Measurements from ENCODE around the gene CSKMT. TPM values are rescaled to one million over a fixed set of nuclear protein-coding genes. Genes with fewer than 3 reads are reported as not detected.

CSKMT gene

DNA sequence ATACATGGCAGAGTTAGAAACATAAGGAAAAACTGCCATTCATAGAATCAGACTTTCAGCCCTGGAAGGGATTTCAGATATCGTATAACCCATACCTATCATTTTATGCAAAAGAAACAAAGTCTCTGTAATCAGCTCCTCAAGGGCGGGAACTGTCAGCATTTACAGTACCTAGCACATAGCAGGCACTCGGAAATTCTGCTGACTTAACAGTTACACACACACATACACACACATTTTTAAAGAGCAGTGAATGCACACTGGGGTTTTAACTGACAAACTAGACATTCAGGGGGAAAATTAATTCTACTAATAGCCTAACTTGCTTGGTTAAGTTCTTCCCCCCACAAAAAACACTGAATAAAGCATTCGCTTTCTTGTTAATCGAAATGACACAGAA lies 51.1 kb downstream of the CSKMT start:
- no peak overlapping the region for H3K4ac ChIP-seq (ENCODE audit: low read length)
- H3K14ac ChIP-seq (ENCODE audit: low read length): no peak overlapping the region
- no CpG with 5 or more reads among the region's 5 CpGs for WGBS, 2 donors (ENCODE audit: extremely low coverage in 2 of 2, insufficient read length in 2 of 2, insufficient replicate concordance in 1 of 2)
- no peak overlapping the region for H2BK120ac ChIP-seq (ENCODE audit: low read depth, low read length)
- no peaks in the 10 kb centered on the region for H3K27me3 ChIP-seq (ENCODE audit: control insufficient read depth in 3 of 3, insufficient read depth in 3 of 3, low read depth in 1 of 3, low read length in 3 of 3)
- H3K27ac ChIP-seq (replicated peaks; ENCODE audit: low read length): no peak overlapping the region
- no peak for DNase-seq (ENCODE audit: low spot score)
- no peak overlapping the region for H2AK5ac ChIP-seq (ENCODE audit: low read depth, low read length)
- no peaks in the 10 kb centered on the region for H3K79me1 ChIP-seq (ENCODE audit: low read depth, low read length)
- no peak overlapping the region for H2BK15ac ChIP-seq (ENCODE audit: low read length)
- H3K4me2 ChIP-seq (ENCODE audit: insufficient read depth, low read length, poor library complexity, severe bottlenecking): no peak overlapping the region
- no peak overlapping the region for H2BK12ac ChIP-seq (ENCODE audit: low read length)
- no peaks in the 10 kb centered on the region for H3K9me3 ChIP-seq (replicated peaks in 1 of 2; ENCODE audit: control insufficient read depth in 2 of 2, insufficient read depth in 1 of 2, low read depth in 1 of 2, low read length in 2 of 2)
- no peak overlapping the region for H4K8ac ChIP-seq (ENCODE audit: low read depth, low read length)
- no peak overlapping the region for H3K9ac ChIP-seq (ENCODE audit: low read depth, low read length, poor library complexity)
- no peak overlapping the region for H3K4me3 ChIP-seq (ENCODE audit: low read length in 2 of 2)
- H2AFZ ChIP-seq (ENCODE audit: low read length): no peak overlapping the region
- H3K36me3 ChIP-seq (replicated peaks in 1 of 2; ENCODE audit: control insufficient read depth in 2 of 2, insufficient read depth in 2 of 2, low read length in 2 of 2): peaks cover 59 to 99% of the 10 kb centered on the region in 2 donors
- H3K4me1 ChIP-seq (ENCODE audit: control insufficient read depth in 2 of 2, insufficient read depth in 1 of 2, low read depth in 1 of 2, low read length in 2 of 2): no peaks in the 10 kb centered on the region
- no peak overlapping the region for H4K91ac ChIP-seq (ENCODE audit: low read depth, low read length, poor library complexity)
- H3K18ac ChIP-seq (ENCODE audit: low read length): no peak overlapping the region
- no peak overlapping the region for H3K23ac ChIP-seq (ENCODE audit: low read depth, low read length, poor library complexity)
- H2BK5ac ChIP-seq (ENCODE audit: low read length): no peak overlapping the region

DNA sequence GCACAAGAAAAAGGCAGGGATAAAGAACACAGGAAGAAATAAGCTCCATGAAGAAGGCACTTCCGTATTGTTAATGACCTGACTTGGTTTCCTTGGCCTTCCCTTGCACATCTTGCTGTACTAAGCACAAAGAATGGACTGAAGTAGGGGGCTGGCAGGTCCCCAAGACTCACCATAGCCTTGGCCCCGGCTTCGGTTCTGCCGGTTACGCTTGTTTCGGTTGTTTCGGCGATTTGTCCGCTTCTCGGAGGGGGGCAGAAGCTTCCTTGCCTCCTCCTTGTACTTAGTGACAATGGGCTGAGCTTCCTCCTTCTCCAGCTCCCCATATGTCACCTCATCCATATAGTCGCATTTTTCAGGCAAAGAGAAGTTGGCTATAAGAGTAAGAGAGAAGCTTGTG lies 51.7 kb downstream of the CSKMT start:
- Histone ChIP-seq H3K14ac (ENCODE audit: low read length) (no peak overlapping the region), H3K27ac (replicated peaks; ENCODE audit: low read length) (no peak overlapping the region), H4K8ac (ENCODE audit: low read depth, low read length) (no peak overlapping the region), H2BK120ac (ENCODE audit: low read depth, low read length) (no peak overlapping the region), H3K4me2 (ENCODE audit: insufficient read depth, low read length, poor library complexity, severe bottlenecking) (no peak overlapping the region), H2AFZ (ENCODE audit: low read length) (no peak overlapping the region), H3K79me1 (ENCODE audit: low read depth, low read length) (no peaks in the 10 kb centered on the region), H4K91ac (ENCODE audit: low read depth, low read length, poor library complexity) (no peak overlapping the region), H3K23ac (ENCODE audit: low read depth, low read length, poor library complexity) (no peak overlapping the region), H2BK12ac (ENCODE audit: low read length) (no peak overlapping the region), H3K36me3 (replicated peaks in 1 of 2; ENCODE audit: control insufficient read depth in 2 of 2, insufficient read depth in 2 of 2, low read length in 2 of 2) (peaks cover 58 to 99% of the 10 kb centered on the region in 2 donors), H3K4me3 (ENCODE audit: low read length in 2 of 2) (no peak overlapping the region), H3K9ac (ENCODE audit: low read depth, low read length, poor library complexity) (no peak overlapping the region), H2BK15ac (ENCODE audit: low read length) (no peak overlapping the region), H2AK5ac (ENCODE audit: low read depth, low read length) (no peak overlapping the region), H3K18ac (ENCODE audit: low read length) (no peak overlapping the region), H2BK5ac (ENCODE audit: low read length) (no peak overlapping the region), H3K4ac (ENCODE audit: low read length) (no peak overlapping the region), H3K9me3 (replicated peaks in 1 of 2; ENCODE audit: control insufficient read depth in 2 of 2, insufficient read depth in 1 of 2, low read depth in 1 of 2, low read length in 2 of 2) (no peaks in the 10 kb centered on the region), H3K27me3 (ENCODE audit: control insufficient read depth in 3 of 3, insufficient read depth in 3 of 3, low read depth in 1 of 3, low read length in 3 of 3) (no peaks in the 10 kb centered on the region), H3K4me1 (ENCODE audit: control insufficient read depth in 2 of 2, insufficient read depth in 1 of 2, low read depth in 1 of 2, low read length in 2 of 2) (no peaks in the 10 kb centered on the region)
- no peak for DNase-seq (ENCODE audit: low spot score)
- WGBS, 2 donors (ENCODE audit: extremely low coverage in 2 of 2, insufficient read length in 2 of 2, insufficient replicate concordance in 1 of 2): no CpG with 5 or more reads among the region's 11 CpGs

Small RNA genes lying within 50 kb of the gene (small RNA-seq; reads per million reads assigned to genes)
- gene SNORA57 (ENCODE audit: insufficient read depth): not detected

Measured in neuronal stem cell (in vitro differentiated cells).